ENCODE results near the gene ASCL2. TPM values are rescaled to one million over a fixed set of nuclear protein-coding genes. Genes with fewer than 3 reads are reported as not detected.
A peak's percentile ranks its signal among the peaks of the same experiment; 100 is the strongest.

Gene ASCL2
- total and polyA plus RNA-seq, 10 donors: 0.68 to 3.0 (median 2.3) TPM

DNA sequence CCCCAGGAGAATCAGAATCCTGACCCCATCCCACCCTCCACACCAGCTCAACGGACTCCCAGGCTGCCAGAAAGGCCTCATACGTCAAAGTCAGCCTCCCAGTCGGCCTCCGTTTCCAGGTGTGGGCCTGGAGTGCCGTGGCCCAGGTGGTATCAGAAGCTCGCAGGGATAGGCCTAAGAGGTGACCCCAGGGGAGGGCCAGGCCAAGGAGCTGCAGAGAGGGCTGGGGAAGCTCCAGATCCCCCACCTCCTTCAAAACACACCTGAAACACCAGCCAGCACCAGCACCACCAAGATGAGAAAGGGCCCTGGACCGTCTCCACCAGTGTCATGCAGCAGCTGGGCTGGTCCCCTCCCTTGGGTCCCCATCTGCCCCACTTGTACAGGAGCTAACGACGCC lies 20.3 kb downstream of the ASCL2 start:
- Histone ChIP-seq H3K27ac (no peak overlapping the region), H3K4me1 (no peaks in the 10 kb centered on the region), H3K4me3 (no peak overlapping the region), H3K27me3 (replicated peaks in 1 of 7) (no peaks in the 10 kb centered on the region), H3K9me3 (peaks cover 0 to 12% (median 2%) of the 10 kb centered on the region in 8 donors), H3K36me3 (no peaks in the 10 kb centered on the region)
- peak; percentile 38 for DNase-seq
- 71 to 91% (median 81%) methylated on average over 8 to 9 of the region's 9 CpGs for WGBS, 5 donors
- intact Hi-C loops (cut with DNase I; ENCODE audit: low total_unique reads): no loop called here
- TF ChIP-seq, protein P1, sequence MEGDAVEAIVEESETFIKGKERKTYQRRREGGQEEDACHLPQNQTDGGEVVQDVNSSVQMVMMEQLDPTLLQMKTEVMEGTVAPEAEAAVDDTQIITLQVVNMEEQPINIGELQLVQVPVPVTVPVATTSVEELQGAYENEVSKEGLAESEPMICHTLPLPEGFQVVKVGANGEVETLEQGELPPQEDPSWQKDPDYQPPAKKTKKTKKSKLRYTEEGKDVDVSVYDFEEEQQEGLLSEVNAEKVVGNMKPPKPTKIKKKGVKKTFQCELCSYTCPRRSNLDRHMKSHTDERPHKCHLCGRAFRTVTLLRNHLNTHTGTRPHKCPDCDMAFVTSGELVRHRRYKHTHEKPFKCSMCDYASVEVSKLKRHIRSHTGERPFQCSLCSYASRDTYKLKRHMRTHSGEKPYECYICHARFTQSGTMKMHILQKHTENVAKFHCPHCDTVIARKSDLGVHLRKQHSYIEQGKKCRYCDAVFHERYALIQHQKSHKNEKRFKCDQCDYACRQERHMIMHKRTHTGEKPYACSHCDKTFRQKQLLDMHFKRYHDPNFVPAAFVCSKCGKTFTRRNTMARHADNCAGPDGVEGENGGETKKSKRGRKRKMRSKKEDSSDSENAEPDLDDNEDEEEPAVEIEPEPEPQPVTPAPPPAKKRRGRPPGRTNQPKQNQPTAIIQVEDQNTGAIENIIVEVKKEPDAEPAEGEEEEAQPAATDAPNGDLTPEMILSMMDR (IDR thresholded peaks at IDR 0.05 in 8 of 11, conservative IDR thresholded peaks at IDR 0.05 in 3 of 11): no peak
- TF ChIP-seq POLR2AphosphoS5 (IDR thresholded peaks at IDR 0.05) (no peak), POLR2A (IDR thresholded peaks at IDR 0.05) (no peak)

DNA sequence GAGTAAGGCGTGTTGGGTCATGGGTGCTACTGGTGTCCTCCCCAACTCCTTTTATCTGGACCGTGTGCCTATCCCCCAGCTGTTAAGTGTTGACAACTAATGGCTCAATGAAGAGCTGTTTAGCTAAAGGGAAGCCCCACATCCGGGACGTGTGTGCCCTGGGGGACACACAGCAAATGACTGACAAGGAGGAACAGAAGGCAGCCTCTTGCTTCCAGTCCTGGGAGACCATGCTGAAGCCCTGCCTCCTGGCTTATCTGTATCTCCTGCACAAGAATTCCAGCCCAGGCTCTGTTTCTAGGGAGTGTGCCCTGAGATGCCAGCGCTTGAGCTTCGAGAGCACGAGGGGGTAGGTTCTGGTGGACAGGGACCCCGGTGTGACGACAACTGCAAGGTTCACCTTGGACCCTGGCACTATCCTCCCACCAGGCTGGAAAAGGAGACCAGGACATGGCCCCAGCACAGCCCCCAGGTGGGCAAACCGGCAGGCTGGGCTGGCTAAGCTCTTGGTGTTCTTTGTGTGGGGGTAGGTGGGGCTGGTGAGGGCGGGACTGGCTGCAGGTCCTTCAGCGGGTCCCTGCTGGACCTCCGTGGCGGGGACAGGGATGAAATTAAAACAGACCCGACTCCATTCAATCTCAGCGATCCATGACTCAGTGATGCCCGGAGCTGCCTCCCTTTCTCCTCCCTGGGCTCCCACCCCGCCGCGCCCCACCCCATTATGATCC lies 21.0 kb downstream of the ASCL2 start:
- WGBS, 5 donors: 84 to 93% (median 88%) methylated on average over 16 to 20 of the region's 20 CpGs
- intact Hi-C loops (cut with DNase I; ENCODE audit: low total_unique reads): no loop called here
- Histone ChIP-seq H3K9me3 (peaks cover 0 to 8% (median 1%) of the 10 kb centered on the region in 8 donors), H3K36me3 (no peaks in the 10 kb centered on the region), H3K4me1 (no peaks in the 10 kb centered on the region), H3K4me3 (no peak overlapping the region), H3K27me3 (replicated peaks in 1 of 7) (no peaks in the 10 kb centered on the region), H3K27ac (no peak overlapping the region)
- no peak for TF ChIP-seq POLR2A (IDR thresholded peaks at IDR 0.05)
- TF ChIP-seq POLR2AphosphoS5 (IDR thresholded peaks at IDR 0.05): no peak
- TF ChIP-seq, protein P1 (IDR thresholded peaks at IDR 0.05 in 8 of 11, conservative IDR thresholded peaks at IDR 0.05 in 3 of 11): no peak
- DNase-seq: peak; percentile 43

DNA sequence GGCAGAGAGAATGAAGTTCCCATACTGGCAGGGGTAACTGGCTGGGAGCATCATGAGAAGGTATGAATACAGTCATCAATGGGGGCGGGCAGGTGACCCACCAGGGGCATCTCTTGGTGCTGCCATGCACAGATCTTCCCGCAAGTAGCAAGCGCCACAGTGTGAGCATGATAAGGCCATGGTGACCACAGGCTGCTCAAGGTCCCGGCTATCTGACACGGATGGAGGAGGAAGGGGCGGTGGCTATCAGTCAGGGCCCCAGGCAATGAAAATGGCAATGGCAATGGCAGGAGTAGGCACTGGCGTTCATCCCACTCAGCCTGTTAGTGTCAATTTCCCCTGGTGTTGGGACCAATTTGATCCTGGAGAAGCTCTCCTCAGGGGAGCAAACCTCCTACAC lies 21.6 kb downstream of the ASCL2 start:
- no peaks in the 10 kb centered on the region for H3K36me3 ChIP-seq
- no peak for DNase-seq
- H3K27me3 ChIP-seq (replicated peaks in 1 of 7): no peaks in the 10 kb centered on the region
- H3K4me1 ChIP-seq: no peaks in the 10 kb centered on the region
- H3K4me3 ChIP-seq: no peak overlapping the region
- peaks cover 0 to 2% (median 0%) of the 10 kb centered on the region in 8 donors for H3K9me3 ChIP-seq
- 72 to 90% (median 79%) methylated on average over 5 to 7 of the region's 7 CpGs for WGBS, 5 donors
- no peak overlapping the region for H3K27ac ChIP-seq
- TF ChIP-seq, protein P1 (IDR thresholded peaks at IDR 0.05 in 8 of 11, conservative IDR thresholded peaks at IDR 0.05 in 3 of 11): no peak
- TF ChIP-seq POLR2A (IDR thresholded peaks at IDR 0.05) (no peak), POLR2AphosphoS5 (IDR thresholded peaks at IDR 0.05) (no peak)
- intact Hi-C loops (cut with DNase I; ENCODE audit: low total_unique reads): no loop called here

DNA sequence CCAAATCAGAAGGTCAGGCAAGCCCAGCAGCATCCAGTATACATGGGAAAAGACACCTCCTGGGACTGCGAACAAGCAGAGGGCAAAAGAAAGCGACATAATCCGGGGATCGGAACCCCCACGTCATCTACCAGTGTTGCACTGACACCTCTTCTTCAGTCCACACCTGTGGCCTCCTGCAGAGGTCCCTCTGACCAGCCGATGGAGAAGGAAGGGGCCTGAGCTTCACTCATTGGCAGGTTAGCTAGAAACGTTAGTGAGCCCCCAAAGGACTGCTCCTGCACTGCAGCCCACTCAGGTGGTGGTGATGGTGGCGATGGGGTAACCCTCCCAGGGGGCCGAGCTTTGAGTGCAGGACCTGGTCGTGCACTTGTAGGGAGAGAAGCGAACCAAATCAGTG lies 22.1 kb downstream of the ASCL2 start:
- H3K9me3 ChIP-seq: no peaks in the 10 kb centered on the region
- TF ChIP-seq POLR2A (IDR thresholded peaks at IDR 0.05): no peak
- TF ChIP-seq, protein P1 (IDR thresholded peaks at IDR 0.05 in 8 of 11, conservative IDR thresholded peaks at IDR 0.05 in 3 of 11): no peak
- no peak for TF ChIP-seq POLR2AphosphoS5 (IDR thresholded peaks at IDR 0.05)
- H3K4me3 ChIP-seq: no peak overlapping the region
- H3K36me3 ChIP-seq: no peaks in the 10 kb centered on the region
- WGBS, 5 donors: 81 to 93% (median 88%) methylated on average over 11 of the region's 11 CpGs
- DNase-seq: peak; percentile 28
- H3K4me1 ChIP-seq: no peaks in the 10 kb centered on the region
- intact Hi-C loops (cut with DNase I; ENCODE audit: low total_unique reads): no loop called here
- no peak overlapping the region for H3K27ac ChIP-seq
- H3K27me3 ChIP-seq (replicated peaks in 1 of 7): no peaks in the 10 kb centered on the region

Measured in spleen (tissue), 11 donors.